GM19467 (cell line): Measurements from ENCODE around the gene PGC.

Experiments used
- ATAC-seq: cut with Tn5 transposase; IDR thresholded peaks from one replicate; pipeline ENCODE4 v1.9.1; 2021; ENCODE audit warnings: mild to moderate bottlenecking, moderate library complexity; ENCODE audit not compliant: unreplicated experiment

The PGC gene

DNA sequence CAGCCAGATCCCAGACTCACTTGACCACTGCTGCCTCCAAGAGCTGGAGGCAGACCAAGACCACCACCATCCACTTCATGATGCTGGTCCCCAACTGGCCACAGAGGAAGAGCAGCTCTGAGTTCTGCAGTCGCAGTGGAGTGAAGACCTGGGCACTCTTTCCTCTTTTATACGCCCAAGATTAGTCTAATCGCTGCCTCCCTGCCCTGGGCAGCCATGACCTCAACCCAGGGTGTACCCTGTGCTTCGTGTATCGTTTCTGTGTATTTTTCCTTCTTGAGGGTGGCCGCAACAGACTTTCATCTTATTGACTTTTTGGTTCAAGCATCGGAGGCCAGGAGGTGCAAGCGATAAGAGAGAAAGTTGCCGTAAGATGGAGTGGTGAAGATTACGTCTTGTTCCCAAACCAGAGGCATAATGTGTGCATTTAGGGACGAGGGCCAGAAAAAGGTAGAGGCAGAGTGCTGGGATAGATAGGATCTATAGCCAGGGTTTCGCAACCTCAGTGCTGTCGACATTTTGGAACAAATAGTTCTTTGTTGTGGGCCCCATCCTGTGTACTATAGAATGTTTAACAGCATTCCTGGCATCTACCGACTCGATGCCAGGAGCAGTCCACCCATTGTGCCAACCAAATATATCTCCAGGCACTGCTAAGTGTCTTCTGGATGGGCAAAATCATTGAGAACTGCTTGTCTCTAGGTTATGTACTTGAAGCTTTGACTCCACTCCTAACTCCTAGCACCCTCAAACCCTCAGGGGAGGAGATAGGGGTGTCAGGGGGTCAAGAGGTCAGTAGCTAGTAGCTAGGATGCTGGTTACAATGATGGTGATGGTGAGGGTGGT lies at the start of gene PGC:
TSS of gene PGC (minus strand) at position 142 of the 846 bp plus-strand sequence. CDS start at position 79, 63 bp downstream.
- no peak for ATAC-seq

DNA sequence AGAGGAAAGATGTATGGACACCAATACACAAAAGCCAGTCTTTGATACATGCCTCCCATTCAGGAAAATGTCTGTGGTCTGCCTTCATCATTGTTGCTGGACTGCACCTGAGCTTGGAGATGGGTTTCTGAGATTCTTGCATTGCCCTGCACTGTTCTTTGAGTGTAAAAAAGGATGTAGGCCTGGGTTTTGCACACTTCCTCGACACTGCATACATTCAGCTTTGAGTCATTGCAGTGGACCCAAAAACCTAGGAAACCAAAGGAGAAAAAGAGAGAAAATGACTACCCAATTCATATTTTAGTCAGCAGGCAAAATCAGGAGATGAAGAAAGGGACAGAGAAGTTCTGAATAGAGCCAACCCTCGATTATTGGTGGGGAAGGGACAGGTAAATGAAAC lies 49.3 kb upstream of the PGC start:
- no peak for ATAC-seq

DNA sequence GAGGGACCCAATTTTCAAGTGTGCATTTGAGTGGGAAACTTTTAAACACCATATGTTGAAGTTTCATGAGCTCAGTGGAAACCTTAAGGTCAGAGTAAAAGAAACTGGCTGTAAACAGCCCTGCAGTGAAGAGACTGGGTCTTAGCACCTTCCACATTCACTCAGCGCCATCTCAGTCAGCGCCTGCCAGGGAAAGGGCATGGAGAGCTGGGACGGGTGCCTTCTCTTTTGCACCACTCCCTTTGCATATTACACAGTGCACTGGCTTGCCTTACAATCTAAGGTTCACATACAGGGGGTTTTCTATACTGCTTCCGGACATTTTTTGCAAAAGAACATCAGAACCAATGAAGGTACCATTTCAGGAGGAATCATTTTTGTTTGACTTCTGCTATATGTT lies 44.8 kb upstream of the PGC start:
- no peak for ATAC-seq

DNA sequence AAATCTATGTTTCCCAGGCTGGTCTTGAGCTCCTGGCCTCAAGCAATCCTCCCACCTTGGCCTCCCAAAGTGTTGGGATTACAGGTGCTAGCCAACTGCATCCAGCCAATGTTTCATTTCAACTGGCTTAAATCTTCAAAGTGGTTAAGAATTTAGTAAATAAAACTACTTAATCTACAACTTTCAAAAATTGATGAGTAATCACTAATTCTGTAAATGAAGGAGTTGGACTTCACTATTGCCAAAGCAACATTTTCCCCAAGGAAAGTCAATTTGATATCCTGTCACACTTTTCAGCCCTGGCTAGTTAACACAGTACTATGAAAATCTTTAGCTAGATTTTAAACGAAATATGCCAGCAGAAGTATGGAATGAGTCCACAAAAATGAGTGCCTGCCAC lies 44.1 kb upstream of the PGC start:
- ATAC-seq: no peak

DNA sequence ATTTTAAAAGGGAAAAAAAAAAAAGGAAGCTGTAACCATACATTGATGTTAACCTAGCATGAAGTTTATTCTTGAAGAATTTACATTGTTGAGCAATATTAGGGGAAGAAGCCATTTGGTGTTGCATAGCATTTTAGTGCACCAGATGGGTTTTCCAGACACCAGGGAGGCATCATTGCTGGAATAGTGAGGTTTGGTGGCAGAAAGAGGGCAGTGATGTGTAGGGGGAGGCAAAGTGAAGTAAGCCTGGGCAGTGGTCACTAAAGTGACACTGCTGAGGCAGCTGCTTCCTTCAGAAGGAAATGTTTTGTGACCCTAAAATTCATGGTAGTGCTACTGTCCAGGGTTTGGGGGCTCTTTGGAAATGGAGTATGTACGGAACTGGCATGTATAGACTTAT lies 42.8 kb upstream of the PGC start:
- ATAC-seq: no peak

DNA sequence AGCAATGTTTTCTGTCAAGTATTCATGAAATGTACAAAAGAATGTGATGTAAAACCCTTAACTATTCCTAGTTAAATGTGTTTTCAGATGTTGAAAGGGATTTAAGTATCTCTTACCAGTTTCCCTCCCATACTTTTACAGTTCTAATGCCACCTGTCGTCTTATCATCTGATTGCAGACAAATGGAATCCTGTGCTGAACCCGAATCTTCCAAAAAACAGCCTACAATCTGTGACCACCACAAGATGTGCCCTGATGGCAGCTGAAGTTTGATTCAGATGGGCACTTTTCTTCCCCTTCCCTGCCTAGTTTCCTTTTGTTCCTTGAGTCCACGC lies 42.2 kb upstream of the PGC start:
- no peak for ATAC-seq

DNA sequence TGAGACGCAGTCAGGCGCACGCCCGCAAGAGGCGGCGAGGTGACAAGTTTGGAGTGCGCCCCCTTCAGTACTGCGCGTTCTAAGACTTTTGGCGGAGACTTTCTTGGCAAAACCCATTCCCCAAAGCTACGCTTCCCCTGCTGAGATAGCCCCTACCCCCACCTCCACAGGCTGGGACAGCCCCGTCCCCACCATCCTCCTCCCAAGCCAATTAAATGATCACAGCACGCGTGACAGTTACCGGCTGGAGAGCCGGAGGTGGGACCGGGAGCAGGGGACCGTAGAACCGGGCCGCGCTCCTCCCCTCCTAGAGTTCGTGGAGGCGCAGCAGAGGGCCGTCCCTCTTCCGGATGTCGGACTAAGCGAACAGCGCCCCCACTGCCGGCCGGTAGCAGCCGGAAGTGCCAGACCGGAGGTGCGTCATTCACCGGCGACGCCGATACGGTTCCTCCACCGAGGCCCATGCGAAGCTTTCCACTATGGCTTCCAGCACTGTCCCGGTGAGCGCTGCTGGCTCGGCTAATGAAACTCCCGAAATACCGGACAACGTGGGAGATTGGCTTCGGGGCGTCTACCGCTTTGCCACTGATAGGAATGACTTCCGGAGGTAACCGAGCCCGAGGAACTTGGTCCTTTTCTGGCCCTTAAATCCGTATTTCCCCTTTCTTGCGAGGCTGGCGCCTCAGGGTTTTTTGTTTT lies 40.2 kb upstream of the PGC start, which contains the start of gene TOMM6:
TSS of gene TOMM6 (plus strand) at position 476 of the 699 bp plus-strand sequence. CDS start at position 480, 4 bp downstream.
- peak; percentile 73 for ATAC-seq

DNA sequence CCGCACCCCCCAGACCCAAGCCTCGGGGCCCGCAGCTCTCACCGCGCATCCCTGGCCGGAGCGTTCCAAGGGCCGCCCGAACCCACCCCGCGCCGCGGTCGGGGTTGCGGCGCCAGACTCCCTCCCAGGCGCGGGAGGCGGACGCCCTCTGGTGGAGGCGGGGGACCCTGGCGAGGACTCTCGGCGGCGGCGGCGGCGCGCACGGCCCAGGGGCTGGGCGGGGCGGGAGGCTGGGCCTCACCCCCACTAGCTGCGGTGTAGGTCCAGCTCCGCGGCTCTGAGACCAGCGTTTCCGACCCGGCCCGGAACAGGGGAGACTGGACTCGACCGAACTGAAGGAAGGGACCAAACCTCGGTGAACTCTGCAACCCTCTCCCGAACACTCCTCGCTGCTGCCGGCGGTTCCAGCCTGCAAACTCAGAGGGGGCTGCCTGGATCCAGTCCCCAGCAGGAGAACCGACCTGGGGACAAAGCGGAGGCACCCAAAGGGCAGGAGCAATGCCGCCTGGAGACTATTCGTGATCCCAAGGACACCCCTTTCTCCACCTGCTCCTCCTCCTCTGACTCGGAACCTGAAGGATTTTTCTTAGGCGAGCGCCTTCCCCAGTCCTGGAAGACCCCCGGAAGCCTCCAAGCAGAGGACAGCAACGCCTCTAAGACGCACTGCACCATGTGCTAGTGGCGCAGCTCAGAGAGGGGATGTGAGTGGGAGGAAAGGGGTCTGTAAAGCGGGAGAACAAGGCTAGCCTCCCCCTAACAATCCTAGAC lies 39.4 kb upstream of the PGC start:
- ATAC-seq: peak; percentile 63

DNA sequence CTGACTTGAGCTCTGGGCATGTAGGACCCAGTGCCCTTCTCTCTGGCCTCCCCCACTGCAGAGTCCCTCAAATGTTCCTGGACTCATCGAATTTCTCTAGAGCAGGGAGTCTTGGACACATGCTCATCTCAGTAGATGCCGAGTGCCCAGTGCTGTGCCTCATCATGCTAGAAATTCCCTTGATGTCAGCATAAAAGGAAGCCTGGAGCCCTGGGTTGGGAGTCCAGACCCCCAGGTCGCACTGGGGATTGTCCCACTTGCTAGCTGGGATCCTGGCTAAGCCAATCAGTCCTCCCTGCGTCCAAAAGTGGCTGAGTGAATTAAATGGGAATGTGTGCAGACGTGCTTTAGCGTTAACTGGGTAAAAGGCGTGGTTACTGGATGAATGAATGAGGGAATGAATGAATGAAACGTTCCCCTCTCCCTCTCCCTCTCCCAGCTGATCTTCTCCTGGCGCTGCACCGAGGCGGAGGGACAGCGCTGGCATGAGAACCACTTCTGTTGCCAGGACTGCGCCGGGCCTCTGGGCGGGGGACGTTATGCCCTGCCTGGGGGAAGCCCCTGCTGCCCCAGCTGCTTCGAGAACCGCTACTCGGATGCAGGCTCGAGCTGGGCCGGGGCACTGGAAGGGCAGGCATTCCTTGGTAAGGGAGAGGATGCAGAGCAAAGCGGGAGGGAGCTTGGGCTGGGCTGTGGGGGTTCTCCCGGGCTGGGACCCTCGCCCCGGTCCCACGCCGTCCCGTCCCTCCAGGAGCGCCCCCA lies 38.7 kb upstream of the PGC start:
- no peak for ATAC-seq

DNA sequence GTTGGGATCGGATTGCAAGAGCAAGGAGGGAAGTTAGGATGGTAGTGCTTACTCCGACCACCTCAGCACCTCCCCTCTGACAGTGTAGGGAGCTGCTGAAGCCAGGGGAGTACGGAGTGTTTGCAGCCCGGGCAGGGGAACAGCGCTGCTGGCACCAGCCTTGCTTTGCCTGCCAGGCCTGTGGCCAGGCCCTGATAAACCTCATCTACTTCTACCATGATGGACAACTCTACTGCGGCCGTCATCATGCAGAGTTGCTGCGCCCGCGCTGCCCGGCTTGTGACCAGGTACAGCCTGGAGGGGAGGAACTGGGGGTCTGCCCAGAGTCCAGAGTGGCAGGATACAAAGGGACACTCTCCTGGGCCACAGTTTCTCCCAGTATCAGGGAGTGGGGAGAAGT lies 38.1 kb upstream of the PGC start:
- ATAC-seq: no peak

DNA sequence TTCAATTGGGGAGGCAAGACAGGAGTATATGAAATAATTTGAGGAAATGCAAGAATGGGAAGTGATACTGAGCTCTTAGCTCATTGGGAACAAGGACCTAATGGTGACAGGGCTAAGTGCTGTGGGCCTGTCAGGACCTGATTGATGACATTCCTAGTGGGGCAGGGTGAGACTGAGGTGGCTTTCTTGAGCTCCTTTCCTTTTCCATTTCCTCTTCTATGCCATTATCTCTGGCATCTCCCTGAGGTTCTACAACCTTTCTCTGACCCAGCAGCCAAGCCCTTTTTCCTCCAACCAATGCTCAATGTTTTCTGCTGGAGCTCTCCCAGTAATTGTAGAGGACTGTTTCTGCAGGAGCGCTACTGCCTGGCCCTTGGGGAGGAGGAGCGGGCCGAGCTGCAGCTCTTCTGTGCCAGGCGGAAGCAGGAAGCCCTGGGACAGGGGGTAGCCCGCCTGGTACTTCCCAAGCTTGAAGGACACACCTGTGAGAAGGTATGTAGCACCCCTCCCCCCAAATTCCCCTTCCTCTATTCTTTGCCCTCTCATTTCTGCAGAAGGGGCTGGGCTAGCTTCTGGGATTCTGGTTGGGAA lies 37.5 kb upstream of the PGC start:
- no peak for ATAC-seq

DNA sequence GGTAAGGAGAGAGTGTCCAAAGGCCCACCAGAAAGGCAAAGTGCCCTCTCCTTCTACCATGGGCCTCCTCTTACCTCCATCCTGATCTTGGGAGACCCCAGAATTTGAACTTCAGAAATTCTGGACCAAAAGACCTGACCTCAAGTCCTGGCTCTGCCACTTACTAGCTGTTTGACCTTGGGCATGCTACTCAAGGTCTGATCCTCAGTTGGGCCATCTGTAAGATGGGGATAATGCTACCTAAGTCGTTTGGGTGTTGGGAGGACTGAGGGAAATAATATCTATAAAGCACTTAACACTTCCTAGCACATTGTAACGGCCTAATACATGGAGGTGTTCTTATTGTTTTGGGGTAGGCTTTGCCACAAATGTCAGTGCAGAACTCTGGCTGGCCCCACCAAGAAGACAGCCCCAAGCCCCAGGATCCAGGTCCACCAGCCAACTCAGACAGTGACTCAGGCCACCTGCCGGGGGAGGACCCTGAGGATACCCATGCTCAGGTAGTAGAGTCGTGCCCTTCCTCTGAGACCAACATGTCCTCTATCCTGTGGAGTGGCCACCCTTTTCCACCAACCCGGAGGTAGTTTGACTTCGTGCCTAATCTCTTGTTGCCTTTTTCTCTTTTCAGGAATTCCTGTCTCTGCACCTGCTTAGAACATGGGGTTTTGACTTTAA lies 36.0 kb upstream of the PGC start:
- no peak for ATAC-seq

DNA sequence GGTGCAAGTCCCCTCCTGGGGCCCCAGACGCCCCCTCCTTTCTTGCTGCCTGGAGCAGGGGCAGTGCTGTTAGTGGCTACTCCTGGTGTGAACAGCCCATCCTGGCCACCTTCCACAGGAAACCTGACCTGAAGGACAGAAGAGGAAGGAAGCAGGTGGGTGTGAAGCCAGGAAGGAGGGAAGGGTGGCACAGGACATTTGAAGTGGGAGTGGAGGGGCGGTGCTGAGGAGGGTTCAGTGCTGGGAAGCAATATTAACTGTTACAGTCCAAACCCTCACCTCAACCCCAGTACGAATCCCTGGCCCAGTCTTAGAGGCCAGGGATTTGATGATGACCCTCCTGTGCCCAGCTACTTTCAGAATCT lies 34.2 kb upstream of the PGC start:
- no peak for ATAC-seq

DNA sequence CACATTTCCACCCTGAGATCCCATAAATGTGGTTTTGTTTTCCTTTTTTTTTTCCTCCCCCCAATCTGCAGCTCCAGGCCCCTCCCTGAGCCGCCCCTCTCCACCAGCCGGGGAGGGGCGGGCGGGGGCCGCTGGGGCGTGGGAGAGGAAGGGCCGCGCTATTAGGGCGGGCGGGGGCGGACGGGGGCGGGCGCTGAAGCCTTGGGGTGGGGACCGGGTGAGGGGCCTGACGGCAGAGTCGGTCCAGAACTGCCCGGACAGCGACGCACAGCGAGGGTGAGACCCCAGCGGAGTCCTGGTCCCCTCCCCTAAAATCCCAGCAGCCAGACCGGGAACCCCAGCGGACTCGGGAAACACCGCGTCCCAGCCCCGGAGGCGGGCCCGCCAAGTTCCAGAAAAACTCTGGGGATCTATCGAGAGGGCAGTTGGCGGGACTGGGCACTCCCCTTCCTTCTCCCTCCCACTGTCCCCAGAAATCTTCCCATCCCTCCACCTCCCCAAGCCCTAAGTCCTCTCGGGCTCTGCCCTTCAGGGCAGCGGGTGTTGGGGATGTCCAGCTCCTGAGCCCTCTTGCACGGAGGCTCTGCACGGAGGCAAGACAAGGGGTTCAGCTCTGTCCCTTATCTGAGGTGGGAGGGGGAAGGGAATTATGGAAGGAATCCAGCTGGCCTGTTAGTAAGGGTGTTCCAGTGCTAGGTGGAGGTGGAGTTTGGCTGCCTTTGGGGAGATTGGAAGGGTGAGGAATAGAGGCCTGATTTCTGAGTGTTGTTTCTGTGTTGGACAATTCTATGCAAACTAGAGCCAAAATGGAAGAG lies 33.6 kb upstream of the PGC start, which contains the start of gene PRICKLE4:
TSS of gene PRICKLE4 (plus strand) at position 232 of the 815 bp plus-strand sequence. CDS start 2,692 bp downstream, outside the sequence.
- no peak for ATAC-seq

DNA sequence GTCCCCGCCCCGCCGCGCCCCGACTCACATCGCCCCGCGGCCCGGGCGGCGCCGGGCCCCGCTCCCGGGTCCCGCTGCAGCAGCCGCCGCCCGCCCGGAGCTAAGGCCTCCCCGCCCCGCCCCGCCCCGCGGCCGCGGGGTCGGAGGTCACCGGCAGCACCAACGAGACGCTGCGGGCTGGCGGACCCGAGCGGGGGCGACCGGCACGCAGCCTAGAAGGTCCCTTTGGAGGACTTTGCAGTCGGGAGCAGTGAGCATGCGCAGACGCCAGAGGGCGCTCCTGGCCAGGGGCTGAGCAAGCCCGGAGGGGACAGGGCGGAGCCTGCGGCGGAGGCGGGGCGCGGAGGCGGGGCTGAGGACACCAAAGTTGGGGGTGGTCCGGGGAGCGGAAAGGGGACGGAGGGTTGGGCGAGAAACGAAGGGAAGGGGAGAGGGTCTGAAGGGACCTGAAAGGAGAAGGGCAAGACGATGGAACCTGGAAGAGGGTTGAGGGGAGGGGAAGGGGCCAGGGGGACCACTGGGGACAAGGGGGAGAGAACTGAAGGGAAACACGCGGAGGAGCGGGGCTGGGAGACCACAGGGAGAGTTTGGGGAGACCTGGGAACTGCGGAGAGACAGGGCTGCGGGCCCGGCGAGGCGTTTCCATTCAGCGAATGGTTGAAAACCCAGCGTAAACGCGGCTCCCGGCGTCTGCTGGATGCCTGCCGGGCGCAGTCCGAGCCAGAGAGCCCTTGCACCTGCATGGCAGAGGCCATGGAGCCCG lies 32.8 kb upstream of the PGC start, which contains the start of gene FRS3:
TSS of gene FRS3 (minus strand) at position 113 of the 763 bp plus-strand sequence. CDS start 2,913 bp downstream, outside the sequence.
- peak; percentile 91 for ATAC-seq

DNA sequence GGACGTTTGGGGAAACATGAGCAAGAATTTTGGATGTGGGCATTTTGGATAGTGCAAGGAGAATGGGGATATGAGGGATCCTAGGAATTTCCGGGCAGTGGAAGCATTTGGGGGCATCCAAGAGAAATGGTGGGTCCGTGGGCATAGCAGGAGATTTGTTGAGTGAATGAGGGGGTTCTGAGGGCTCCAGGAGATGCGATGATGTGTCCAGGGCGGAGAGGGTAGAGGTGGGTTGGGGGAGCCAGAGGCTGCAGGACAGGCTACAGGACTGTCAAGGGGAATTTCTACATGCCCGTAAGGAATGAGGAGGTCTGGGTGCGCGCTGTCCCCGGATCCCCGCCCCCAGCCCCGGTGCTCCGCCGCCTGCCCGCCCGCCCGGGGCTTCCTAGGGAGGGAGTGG lies 32.1 kb upstream of the PGC start:
- ATAC-seq: peak; percentile 5

DNA sequence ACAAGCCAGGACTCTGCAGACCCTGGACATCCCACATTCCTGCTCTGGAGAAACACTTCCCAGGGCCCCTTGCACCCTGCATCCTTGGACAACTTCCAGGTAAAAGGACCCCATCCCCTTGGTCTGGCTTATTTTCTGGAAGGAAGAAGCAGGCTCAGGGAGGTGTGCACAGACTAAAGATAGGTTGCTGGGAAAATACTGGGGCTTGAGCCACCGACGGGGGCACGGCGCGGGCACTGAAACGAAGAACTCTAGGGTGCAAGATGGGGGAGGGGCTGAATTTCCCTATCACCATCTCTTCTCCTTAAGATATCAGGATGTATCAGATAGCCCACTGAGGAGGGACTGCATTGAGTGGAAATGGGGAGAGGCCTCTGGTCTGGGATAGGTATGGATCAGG lies 31.7 kb upstream of the PGC start:
- ATAC-seq: no peak
